ENCODE data around the gene GBA2. TPM values are rescaled to one million over a fixed set of nuclear protein-coding genes. Genes with fewer than 3 reads are reported as not detected.

GBA2 gene
- total and polyA plus RNA-seq, 2 experiments from 2014 or later, result 32.1 to 80.1 TPM

DNA sequence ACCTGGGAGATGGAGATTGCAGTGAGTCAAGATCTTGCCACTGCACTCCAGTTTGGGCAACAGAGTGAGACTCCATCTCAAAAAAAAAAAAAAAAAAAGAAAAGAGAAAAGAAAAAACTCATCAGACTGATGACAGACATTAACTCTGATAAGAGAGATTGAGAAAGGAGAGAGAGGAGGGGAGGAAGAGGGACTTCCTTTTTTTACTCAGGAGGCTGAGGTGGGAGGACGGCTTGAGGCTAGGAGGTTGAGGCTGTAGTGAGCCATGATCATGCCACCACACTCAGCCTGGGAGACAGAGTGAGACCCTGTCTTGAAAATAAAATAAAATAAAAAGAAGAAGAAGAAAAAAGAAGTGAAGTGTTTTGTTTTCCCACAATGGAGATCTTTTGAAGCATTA is 14.8 kb upstream of the GBA2 start:
- H3K9me3 Mint-ChIP-seq, result no peaks in the 10 kb centered on the region

More for the DNA sequence above, 14.8 kb upstream of the GBA2 start:
- Histone ChIP-seq H3K27ac (ENCODE audit: low read depth) (no peak overlapping the region), H3K9me2 (ENCODE audit: insufficient read depth) (no peaks in the 10 kb centered on the region), H3K4me2 (no peak overlapping the region), H2AFZ (no peak overlapping the region), H4K20me1 (replicated peaks; ENCODE audit: insufficient read depth) (0 out of 2 replicates have a peak, but pooled peaks cover 3% of the 10 kb centered on the region), H3K4me3 (no peak overlapping the region), H3K4me1 (ENCODE audit: insufficient read depth) (peaks cover 3% of the 10 kb centered on the region), H3K36me3 (ENCODE audit: insufficient read depth) (no peaks in the 10 kb centered on the region), H3F3A (replicated peaks; ENCODE audit: low read depth) (no peaks in the 10 kb centered on the region; the same call in 1 of the 2 replicates), H3K79me2 (replicated peaks; ENCODE audit: insufficient read depth) (peaks cover 61% of the 10 kb centered on the region), H3K27me3 (ENCODE audit: insufficient read depth) (no peaks in the 10 kb centered on the region)
- Mint-ChIP-seq H3K4me1 (peaks cover 30% of the 10 kb centered on the region), H3K36me3 (ENCODE audit: low read depth) (peaks cover 3% of the 10 kb centered on the region; the same call in 1 of the 3 replicates), H3K27me3 (ENCODE audit: insufficient read depth, low read depth, poor library complexity) (no peaks in the 10 kb centered on the region), H3K27ac (no peak overlapping the region), H3K4me3 (no peak overlapping the region)
- ATAC-seq, result no peak
- no peak for DNase-seq (ENCODE audit: low spot score)
- TF ChIP-seq EZH2 (IDR thresholded peaks at IDR 0.05; ENCODE audit: low read depth, unreplicated experiment) (no peak), ZNF114 (CRISPR knock-in tag; IDR thresholded peaks at IDR 0.05) (no peak), STAT1 (IDR thresholded peaks at IDR 0.05; ENCODE audit: unreplicated experiment) (no peak), ZNF331 (CRISPR knock-in tag; IDR thresholded peaks at IDR 0.05; ENCODE audit: low read depth) (no peak), POLR2AphosphoS5 (IDR thresholded peaks at IDR 0.05; ENCODE audit: low read depth) (no peak), EZH2phosphoT487 (IDR thresholded peaks at IDR 0.05; ENCODE audit: unreplicated experiment) (no peak), CREB1 (CRISPR knock-in tag; IDR thresholded peaks at IDR 0.05; ENCODE audit: low read depth) (no peak), NANOG (IDR thresholded peaks at IDR 0.05; ENCODE audit: borderline replicate concordance) (no peak), JUNB (IDR thresholded peaks at IDR 0.05; ENCODE audit: unreplicated experiment) (no peak)
- TF ChIP-seq, protein P1, sequence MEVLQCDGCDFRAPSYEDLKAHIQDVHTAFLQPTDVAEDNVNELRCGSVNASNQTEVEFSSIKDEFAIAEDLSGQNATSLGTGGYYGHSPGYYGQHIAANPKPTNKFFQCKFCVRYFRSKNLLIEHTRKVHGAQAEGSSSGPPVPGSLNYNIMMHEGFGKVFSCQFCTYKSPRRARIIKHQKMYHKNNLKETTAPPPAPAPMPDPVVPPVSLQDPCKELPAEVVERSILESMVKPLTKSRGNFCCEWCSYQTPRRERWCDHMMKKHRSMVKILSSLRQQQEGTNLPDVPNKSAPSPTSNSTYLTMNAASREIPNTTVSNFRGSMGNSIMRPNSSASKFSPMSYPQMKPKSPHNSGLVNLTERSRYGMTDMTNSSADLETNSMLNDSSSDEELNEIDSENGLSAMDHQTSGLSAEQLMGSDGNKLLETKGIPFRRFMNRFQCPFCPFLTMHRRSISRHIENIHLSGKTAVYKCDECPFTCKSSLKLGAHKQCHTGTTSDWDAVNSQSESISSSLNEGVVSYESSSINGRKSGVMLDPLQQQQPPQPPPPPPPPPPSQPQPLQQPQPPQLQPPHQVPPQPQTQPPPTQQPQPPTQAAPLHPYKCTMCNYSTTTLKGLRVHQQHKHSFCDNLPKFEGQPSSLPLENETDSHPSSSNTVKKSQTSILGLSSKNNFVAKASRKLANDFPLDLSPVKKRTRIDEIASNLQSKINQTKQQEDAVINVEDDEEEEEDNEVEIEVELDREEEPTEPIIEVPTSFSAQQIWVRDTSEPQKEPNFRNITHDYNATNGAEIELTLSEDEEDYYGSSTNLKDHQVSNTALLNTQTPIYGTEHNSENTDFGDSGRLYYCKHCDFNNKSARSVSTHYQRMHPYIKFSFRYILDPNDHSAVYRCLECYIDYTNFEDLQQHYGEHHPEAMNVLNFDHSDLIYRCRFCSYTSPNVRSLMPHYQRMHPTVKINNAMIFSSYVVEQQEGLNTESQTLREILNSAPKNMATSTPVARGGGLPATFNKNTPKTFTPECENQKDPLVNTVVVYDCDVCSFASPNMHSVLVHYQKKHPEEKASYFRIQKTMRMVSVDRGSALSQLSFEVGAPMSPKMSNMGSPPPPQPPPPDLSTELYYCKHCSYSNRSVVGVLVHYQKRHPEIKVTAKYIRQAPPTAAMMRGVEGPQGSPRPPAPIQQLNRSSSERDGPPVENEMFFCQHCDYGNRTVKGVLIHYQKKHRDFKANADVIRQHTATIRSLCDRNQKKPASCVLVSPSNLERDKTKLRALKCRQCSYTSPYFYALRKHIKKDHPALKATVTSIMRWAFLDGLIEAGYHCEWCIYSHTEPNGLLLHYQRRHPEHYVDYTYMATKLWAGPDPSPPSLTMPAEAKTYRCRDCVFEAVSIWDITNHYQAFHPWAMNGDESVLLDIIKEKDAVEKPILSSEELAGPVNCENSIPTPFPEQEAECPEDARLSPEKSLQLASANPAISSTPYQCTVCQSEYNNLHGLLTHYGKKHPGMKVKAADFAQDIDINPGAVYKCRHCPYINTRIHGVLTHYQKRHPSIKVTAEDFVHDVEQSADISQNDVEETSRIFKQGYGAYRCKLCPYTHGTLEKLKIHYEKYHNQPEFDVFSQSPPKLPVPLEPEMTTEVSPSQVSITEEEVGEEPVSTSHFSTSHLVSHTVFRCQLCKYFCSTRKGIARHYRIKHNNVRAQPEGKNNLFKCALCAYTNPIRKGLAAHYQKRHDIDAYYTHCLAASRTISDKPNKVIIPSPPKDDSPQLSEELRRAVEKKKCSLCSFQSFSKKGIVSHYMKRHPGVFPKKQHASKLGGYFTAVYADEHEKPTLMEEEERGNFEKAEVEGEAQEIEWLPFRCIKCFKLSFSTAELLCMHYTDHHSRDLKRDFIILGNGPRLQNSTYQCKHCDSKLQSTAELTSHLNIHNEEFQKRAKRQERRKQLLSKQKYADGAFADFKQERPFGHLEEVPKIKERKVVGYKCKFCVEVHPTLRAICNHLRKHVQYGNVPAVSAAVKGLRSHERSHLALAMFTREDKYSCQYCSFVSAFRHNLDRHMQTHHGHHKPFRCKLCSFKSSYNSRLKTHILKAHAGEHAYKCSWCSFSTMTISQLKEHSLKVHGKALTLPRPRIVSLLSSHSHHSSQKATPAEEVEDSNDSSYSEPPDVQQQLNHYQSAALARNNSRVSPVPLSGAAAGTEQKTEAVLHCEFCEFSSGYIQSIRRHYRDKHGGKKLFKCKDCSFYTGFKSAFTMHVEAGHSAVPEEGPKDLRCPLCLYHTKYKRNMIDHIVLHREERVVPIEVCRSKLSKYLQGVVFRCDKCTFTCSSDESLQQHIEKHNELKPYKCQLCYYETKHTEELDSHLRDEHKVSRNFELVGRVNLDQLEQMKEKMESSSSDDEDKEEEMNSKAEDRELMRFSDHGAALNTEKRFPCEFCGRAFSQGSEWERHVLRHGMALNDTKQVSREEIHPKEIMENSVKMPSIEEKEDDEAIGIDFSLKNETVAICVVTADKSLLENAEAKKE (CRISPR knock-in tag; IDR thresholded peaks at IDR 0.05), result no peak
- TF ChIP-seq, protein P2, sequence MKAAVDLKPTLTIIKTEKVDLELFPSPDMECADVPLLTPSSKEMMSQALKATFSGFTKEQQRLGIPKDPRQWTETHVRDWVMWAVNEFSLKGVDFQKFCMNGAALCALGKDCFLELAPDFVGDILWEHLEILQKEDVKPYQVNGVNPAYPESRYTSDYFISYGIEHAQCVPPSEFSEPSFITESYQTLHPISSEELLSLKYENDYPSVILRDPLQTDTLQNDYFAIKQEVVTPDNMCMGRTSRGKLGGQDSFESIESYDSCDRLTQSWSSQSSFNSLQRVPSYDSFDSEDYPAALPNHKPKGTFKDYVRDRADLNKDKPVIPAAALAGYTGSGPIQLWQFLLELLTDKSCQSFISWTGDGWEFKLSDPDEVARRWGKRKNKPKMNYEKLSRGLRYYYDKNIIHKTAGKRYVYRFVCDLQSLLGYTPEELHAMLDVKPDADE (IDR thresholded peaks at IDR 0.05), result no peak
- TF ChIP-seq, protein P3, sequence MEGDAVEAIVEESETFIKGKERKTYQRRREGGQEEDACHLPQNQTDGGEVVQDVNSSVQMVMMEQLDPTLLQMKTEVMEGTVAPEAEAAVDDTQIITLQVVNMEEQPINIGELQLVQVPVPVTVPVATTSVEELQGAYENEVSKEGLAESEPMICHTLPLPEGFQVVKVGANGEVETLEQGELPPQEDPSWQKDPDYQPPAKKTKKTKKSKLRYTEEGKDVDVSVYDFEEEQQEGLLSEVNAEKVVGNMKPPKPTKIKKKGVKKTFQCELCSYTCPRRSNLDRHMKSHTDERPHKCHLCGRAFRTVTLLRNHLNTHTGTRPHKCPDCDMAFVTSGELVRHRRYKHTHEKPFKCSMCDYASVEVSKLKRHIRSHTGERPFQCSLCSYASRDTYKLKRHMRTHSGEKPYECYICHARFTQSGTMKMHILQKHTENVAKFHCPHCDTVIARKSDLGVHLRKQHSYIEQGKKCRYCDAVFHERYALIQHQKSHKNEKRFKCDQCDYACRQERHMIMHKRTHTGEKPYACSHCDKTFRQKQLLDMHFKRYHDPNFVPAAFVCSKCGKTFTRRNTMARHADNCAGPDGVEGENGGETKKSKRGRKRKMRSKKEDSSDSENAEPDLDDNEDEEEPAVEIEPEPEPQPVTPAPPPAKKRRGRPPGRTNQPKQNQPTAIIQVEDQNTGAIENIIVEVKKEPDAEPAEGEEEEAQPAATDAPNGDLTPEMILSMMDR (conservative IDR thresholded peaks at IDR 0.05; ENCODE audit: low read depth in 2 of 2), result no peak
- TF ChIP-seq, protein P4, sequence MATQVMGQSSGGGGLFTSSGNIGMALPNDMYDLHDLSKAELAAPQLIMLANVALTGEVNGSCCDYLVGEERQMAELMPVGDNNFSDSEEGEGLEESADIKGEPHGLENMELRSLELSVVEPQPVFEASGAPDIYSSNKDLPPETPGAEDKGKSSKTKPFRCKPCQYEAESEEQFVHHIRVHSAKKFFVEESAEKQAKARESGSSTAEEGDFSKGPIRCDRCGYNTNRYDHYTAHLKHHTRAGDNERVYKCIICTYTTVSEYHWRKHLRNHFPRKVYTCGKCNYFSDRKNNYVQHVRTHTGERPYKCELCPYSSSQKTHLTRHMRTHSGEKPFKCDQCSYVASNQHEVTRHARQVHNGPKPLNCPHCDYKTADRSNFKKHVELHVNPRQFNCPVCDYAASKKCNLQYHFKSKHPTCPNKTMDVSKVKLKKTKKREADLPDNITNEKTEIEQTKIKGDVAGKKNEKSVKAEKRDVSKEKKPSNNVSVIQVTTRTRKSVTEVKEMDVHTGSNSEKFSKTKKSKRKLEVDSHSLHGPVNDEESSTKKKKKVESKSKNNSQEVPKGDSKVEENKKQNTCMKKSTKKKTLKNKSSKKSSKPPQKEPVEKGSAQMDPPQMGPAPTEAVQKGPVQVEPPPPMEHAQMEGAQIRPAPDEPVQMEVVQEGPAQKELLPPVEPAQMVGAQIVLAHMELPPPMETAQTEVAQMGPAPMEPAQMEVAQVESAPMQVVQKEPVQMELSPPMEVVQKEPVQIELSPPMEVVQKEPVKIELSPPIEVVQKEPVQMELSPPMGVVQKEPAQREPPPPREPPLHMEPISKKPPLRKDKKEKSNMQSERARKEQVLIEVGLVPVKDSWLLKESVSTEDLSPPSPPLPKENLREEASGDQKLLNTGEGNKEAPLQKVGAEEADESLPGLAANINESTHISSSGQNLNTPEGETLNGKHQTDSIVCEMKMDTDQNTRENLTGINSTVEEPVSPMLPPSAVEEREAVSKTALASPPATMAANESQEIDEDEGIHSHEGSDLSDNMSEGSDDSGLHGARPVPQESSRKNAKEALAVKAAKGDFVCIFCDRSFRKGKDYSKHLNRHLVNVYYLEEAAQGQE (IDR thresholded peaks at IDR 0.05; ENCODE audit: unreplicated experiment), result no peak

All from GM23338 (cell line).